NCI-H2107 treated with DMSO at 0.1 percent for 48 hours (cell line): ENCODE measurements around the gene SGCD.

Source experiments
- DNase-seq: peaks from one replicate; lab custom pipeline; 2025; ENCODE audit not compliant: unreplicated experiment; lab: John Stamatoyannopoulos, UW

Gene SGCD

DNA sequence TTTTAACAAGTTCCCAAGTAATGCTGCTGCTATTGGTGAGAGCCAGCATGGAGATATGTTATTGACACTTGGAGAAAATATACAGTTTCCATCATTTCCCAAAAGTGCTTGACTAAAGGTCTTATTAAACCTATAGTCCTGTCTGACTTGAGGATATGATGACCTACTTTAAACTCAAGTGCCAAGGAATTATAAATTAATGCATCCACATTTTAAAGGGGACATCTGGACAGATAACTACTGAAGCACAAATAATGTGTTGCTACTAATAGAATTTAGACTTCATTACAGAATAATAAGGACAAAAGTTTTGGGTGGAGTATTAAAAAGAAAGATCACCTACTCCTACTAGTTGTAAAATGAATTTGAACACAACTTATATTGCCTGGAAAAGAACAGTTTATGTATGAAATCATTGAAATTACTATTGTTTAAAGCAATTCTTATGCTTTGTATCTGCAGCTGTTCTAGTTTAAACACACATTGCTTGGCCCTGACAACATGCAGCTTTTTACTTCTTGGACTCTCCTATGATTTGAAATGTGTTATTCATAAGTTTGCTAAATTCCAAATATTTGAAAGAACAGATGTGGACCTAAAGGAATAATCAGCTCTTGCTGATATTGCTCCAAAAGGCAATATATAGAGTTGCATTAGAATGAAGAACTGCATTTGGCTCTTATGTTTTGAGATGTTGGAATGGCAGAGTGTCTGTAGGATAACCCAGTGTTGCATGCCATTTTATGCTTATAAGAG lies 73.4 kb downstream of the SGCD start:
- DNase-seq, result no peak

DNA sequence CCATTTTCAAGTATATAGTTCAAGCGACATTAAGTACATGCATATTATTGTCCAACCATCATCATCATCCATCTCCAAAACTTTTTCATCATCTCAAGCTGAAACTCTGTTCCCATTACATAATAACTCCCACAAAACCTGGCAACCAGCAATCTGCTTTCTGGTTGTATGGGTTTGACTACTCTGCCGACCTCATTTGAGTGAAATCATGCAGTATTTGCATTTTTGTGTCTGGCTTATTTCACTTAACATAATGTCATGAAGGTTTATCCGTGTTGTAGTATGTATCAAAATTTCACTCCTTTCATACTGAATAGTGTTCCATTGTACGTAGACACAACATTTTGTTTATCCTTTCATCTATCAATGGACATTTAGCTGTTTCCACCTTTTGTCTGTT lies 74.8 kb downstream of the SGCD start:
- no peak for DNase-seq

DNA sequence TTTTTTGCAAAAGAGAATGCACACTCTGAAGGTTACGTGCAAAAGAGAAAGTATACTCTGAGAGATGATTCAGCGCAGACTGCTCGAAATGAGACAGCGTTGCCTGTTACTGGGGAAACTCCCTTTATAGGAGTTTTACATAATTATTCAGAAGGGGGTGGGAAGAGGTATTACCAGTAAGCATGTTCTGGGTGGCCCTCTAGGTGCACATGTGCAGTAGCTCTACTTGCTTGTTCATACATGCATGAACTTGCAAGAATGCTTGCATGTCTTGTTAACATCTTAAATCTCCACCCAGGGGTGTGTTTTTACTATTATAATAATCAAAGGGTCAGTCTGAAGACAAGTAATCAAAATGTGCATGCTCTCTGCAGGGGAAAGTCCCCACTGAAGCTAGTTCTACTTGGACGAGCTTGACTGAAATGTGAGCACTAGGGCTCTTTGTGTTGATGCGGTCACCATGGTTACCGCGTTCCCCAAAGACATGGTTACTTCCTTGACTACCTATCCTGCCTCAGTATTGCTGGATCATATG lies 75.5 kb downstream of the SGCD start:
- DNase-seq, result no peak

DNA sequence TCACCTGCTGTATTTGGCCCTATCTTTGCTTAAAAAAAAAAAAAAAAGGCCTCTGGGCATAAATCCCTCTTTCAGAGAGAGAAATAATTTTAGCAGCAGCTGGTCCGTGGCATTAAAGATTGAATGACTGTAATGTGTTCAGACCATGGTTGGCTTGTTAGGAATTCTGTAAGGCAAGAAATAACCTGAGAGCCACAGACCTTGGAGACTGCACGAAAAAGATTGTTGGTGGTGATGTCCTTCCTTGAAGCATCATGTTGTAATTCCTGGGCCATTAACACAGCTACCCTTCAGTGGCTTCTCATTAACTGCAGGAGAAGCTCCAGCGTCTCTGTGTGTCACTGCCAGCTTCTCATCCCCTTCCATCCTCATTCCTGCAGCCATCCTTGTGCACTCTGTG lies 79.0 kb downstream of the SGCD start:
- DNase-seq, result no peak

DNA sequence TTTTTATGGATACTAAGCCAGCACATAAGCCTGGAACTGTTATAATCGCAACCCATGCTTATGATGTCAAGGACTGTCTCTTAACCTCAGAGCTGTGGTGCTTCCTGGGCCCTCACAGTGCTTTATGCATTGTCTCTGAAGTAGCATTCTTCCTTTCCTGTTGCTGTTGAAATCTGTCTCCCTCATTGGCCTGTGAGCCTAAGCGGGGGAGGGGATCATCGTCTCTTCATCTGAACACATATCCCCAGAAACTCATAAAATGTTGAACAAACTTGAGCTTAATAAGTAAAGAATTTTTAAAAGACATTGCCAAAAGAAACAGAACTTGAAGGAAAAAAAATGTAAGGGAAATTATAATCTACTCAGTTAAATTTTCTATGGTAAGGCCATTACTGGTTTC lies 80.3 kb downstream of the SGCD start:
- DNase-seq, result no peak

DNA sequence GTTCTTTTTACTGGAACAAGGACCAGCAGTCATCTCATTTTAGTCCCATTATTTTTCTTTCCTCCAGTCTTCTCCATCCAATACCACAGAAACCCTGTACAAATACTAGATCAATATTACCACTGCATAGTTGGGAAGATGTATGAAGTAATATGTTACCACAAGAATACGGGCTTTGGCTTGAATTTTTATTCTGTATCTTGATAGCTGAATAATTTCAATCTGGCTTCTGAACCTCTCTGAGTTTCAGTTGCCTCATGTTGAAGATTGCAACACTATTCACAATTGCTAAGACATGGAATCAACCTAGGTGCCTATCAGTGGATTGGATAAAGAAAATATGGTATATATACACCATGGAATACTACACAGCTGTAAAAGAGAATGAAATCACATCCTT lies 82.9 kb downstream of the SGCD start:
- no peak for DNase-seq

DNA sequence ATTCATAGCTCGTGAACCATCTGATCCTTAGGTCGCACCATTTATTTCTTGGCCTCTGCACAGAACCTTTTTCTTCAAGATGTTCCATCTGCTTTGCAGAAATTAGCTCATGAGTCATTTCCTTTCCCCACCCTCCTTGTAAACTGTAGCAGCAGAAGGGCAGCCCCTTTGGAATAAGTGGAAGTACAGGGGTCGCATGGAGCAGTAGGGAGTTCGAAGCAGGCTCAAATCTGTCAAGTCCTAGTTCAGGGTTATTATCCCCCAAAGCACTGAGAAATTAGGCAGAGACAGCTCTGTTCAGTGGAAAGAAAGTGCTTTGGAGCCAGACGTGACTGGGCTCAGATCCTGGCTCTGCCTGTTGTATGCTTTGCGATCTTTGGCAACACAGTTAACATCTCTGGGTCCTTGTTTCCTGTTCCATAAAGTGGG lies 84.2 kb downstream of the SGCD start:
- no peak for DNase-seq

DNA sequence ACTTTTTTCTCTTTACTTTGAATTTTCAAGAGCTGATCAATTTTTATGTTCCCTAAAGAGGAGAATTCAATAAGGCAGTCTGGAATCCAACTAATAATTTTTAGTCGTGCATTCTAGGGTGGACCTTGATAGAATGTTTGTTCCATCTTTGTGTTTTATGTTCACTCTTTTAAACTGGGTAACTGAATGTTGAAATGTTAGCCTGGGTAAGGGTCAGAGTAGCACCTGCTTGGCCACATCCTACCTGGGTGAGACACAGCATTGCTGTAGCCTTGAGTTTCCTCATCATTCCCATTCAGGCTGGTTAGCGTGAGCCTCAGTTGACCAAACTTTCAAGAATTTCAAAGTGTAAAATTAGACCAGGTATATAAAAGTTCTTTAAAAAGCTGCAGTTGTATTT lies 85.0 kb downstream of the SGCD start:
- no peak for DNase-seq

DNA sequence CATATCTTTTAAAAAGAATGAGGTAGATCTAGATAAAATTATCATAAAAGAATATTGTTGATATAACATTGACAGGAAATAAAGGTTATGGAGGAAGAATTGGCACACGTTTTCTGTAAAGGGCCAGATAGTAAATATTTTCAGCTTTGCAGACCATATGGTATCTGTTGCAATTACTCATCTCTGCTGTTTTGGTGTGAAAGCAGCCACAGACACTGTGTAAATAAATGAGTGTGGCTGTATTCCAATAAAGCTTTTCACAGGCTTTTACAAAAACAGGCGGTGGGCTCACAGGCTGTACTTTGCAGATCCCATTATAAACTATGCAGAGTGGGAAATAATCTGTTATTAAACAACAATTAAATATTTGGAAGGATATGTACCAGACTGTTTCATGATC lies 87.4 kb downstream of the SGCD start:
- DNase-seq, result no peak

DNA sequence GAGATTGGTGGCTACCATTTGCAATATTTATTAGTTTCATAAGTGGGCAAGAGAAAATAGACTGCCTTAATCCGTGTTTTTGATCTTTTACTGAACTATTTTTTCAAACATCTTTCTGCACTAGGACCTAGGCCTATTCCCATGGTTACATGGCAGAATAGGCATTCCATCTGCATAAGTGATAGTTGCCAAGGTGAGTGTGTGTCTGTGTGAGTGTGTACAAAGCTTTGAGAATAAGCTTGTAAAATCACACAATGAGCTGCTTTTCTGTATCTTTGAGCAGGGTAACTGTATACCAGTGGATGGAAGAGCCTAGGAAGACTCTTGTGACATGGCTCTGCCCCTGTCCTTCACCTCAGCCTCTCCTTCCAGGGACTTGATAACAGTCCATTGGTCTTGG lies 92.7 kb downstream of the SGCD start:
- DNase-seq, result no peak

DNA sequence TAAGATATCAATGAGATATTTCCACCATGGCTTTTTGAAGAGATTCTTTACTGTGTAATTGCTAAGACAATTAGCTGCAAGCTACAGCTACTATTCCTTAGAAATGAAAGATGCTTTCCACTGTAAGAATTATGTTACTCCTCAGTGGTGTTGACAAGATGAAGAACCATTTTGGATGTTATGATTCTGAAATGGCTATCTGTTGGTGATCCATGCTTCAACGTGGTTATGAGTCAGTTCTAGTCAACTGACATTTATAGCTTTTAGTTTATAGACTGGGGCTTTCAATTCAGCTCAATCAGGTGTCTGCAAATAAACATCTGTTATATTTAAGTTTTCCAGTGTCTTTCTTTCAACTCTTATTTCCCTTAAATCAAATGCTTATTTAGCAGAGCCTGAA lies 93.7 kb downstream of the SGCD start:
- no peak for DNase-seq

DNA sequence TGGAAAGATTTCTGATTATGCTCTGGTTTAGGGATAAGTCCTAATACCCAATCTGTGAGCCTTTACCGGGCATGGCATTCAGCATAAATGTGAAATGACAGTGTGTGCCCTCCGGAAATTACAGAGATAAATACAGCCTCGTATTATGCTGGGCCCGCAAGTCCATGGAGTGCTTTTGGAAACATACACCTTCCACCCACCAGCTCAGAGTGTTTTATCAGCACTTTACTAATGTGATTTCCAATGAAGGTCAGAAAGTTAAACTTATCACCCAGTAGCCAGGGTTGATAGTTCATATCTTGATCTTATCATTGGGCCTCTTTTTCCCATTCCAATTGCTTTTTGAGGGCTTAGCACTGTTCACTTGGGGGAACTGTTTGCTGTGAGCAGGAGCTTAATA lies 94.8 kb downstream of the SGCD start:
- no peak for DNase-seq

DNA sequence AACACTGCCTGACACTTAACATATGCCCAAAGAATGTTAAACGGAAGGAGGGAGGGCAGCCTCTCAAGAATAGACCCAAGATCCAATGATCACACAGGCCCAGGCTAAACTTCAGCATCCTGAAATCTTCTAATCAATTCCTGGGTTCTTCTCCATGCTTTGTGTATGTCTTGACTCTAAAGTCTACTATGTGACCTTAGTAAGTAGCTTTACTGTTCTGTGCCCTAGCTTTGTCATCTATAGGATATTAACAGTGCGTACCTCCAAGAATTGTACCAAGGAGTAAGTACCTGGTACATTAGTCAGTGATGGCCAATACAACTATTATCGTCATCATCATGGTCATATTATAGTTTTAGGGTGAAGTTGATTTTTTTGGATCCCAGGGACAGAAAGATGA lies 96.6 kb downstream of the SGCD start:
- no peak for DNase-seq

DNA sequence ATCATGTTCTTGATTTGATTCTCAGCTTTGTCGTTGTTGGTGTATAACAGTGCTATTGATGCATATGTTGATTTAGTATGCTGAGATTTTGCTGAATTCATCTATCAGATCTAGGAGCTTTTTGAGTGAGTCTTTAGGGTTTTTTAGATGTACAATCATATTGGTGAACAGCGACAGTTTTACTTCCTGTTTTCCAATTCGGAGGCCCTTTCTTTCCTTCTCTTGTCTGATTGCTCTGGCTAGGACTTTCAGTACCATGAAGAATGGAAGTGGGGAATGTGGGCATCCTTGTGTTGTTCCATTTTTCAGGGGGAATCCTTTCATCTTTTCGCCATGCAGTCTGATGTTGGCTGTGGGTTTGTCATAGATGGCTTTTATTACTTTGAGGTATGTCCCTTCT lies 100.4 kb downstream of the SGCD start:
- DNase-seq, result no peak

DNA sequence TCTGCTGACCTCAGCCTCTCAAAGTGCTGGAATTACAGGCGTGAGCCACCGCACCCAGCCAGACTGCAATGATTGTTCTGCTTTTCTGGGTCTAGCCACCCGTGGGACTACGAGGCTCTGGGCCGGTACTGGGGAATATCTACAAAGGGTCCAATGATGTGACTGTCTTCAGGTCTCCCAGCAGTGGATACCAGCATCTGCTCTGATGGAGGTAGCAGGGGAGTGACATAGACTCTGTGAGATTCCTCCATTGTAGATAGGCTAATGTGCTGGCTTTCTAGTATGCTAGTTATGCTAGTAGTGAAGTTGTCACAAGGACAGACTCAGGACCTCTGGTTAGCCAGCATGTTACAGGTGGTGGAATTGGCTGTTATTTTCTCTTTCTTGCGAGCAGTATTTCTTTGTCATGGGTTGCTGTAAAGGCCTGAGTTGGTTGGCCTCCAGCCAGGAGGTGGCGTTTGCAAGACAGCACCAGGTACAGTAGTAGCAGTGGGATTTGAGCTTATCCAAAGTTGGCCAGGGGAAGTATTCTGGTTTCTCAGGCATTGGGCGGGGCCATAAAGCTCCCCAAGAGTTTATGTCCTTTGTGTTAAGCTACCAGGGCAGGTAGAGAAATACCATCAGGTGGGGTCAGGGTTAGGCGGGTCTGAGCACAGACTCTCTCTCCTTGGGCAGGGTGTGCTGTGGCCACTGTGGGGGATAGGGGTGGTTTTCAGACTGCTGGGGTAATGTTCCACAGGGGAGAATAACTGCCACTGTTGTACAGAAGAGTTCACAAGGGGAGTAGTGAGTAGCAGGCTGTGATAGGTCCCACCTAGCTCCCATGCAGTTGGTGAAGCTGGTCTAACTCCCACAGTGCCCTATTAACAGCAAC lies 105.2 kb downstream of the SGCD start:
- DNase-seq, result no peak

DNA sequence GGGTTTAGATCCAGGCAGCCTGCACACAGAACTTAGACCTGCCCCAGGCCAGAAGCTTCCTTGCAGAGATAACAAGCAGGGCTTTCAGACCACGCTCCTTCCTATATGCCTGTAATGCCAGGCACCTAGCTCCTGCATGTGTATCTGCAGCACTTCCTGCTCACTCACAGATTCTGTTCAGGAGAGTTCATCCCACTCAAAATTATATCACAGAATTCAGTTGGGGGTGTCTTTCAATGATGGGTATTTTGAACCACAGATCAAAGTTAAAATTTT lies 105.8 kb downstream of the SGCD start:
- no peak for DNase-seq

DNA sequence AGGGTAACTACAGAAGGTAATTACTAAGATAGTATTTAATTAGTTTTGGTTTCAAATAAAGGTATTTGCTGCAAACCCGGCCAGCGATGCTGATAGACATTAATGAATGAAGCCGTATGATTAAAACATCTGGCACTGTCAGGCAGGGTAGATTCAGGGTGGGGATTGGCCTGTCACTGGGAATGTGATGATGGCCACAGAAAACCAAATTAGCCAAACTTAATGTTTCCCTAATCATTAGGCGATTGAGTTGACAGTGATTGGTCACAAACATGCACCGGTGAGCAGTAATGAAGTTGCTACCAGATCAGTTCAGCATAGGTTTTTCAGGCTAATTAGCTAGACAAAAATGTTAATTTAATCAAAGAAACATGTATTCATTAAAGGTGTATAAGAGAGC lies 107.5 kb downstream of the SGCD start:
- no peak for DNase-seq

DNA sequence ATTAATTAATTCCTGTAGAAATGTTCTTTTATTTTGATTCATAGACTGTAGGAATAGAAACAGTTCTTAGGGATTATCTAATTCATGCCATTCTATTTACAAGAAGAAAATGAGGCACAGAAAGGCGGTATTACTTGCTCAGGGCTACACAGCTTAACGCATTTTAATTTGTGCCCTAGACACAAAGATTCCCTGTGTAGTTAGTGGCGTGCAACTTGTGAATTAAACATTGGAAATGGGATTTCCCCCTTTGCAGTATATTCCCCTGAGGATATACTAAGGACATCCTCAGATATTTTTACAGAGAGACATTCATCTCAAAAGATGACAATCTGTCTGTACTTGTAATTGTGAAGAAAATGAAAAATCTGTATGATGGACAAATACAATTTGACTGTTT lies 108.1 kb downstream of the SGCD start:
- no peak for DNase-seq

DNA sequence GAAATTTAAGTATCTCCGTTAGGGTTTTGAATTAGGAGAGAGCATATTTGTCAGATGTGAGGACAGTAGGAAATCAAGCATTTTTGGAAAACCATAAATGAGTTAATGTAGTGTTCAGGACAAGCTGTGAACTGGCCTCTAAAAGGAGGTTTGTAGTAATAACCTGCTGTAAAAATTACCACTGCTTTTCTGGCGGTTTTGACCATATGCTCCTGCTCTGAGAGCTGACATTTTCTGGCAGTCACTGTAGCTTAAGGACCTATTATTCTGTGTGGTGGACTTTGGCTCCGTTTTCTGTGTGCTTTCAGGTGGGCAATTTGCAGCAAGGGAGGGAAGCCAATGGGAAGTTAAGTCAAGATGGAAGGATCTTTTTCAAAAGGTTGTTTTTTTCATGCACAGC lies 111.1 kb downstream of the SGCD start:
- no peak for DNase-seq

DNA sequence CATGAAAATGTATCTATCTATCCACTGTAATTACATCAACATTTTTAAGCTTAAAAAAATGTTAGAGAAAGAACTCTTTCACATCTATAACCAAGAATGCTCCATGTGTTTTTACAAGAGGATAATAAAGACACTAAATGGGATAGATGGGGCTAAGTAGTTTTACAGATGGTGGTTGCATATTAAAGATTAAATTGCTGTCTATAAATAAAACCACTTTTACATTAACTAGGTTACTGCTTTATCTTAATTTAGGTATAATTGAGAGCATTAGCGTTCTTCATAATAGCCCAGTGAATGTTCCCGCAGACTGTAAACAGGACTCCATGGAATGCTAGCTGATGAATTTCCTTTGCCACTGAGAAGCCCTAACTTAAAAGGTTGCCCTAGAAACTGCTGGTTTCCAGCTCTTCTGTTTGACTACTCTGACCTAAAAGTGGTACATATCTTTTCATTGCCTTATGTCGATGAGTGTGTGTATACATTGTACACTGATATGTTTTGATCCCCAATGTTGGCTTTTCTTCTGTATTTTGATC lies 117.9 kb downstream of the SGCD start:
- no peak for DNase-seq

DNA sequence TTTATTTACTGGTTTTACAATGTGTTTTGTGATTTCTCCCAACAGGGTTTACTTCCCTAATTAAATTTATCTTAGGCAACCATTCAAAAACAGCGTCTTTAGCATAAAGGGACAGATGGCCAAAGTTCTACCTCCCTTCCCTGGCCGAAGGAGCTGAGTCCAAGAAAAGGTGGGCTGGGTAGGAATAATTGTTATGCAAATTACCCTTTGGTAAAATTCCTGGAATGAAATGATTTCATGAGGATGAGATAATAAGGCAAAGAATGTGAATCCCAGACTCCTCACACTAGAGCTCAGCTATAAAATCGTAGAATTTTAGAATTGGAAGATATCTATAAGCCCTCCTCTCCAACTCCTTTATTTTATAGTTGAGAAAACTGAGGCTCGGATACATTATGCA lies 119.6 kb downstream of the SGCD start:
- DNase-seq, result no peak

DNA sequence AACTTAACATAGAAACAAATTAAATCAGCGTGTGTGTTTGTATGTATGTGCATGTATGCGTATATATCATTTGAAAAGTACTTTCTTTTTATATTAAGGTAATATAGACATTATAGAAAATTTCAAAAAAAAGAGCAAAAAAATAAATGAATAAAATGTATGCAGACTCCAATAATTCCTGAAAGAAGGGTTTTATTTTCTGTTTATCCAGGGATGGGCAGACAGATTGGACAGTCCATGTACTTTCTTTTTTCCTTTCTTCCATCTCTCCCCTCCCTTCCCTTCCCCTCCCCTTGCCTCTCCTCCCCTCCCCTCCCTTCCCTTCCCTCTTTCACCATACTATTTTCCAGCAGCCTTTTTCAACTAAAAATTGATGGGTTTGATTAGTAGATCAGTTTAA lies 123.8 kb downstream of the SGCD start:
- DNase-seq, result no peak
